ENCODE results near the gene TIAM1. TPM values are rescaled to one million over a fixed set of nuclear protein-coding genes. Genes with fewer than 3 reads are reported as not detected.

Gene TIAM1
- total RNA-seq, 1 donor from 2014 or later = 41.3 TPM

DNA sequence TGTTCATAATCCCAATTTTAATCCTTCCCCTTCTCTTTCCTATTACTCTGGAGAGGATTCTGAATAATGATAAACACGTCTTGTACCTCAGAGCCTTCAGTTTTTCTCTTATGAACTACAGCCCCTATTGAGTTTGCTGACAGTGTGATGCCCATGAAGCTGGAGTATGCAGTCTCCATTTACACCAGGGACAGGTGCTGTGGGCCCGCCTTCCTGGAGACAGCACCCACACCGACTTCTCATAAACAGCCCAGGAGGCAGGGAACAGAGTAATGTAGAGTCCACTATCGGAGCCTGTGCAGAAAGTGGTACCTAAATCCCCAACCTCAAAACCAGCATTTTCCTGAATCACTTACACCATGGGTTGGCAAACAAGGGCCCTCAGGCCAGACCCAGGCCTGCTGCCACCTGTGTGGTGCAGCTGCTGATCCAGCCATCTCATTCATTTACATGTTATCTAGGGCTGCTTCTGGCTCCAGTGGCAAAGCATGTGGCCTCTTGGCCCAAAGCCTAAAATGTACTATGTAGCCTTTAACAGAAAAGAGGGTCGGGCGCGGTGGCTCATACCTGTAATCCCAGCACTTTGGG, 210.7 kb downstream of the TIAM1 start:
- Histone ChIP-seq H3K36me3 (peaks cover 0 to 5% of the 10 kb centered on the region in 2 donors), H3K4me1 (no peaks in the 10 kb centered on the region), H3K27ac (no peak overlapping the region), H3K4me3 (no peak overlapping the region), H3K9me3 (no peaks in the 10 kb centered on the region), H3K27me3 (no peaks in the 10 kb centered on the region)
- intact Hi-C loops (cut with DNase I) = no loop called here
- no peak for DNase-seq (ENCODE audit: extremely low spot score in 2 of 2)
- no peak for TF ChIP-seq POLR2A (IDR thresholded peaks at IDR 0.05)
- TF ChIP-seq CTCF (IDR thresholded peaks at IDR 0.05) = no peak
- no peak for TF ChIP-seq POLR2AphosphoS5 (IDR thresholded peaks at IDR 0.05; ENCODE audit: insufficient read depth in 1 of 2, low read depth in 1 of 2)

DNA sequence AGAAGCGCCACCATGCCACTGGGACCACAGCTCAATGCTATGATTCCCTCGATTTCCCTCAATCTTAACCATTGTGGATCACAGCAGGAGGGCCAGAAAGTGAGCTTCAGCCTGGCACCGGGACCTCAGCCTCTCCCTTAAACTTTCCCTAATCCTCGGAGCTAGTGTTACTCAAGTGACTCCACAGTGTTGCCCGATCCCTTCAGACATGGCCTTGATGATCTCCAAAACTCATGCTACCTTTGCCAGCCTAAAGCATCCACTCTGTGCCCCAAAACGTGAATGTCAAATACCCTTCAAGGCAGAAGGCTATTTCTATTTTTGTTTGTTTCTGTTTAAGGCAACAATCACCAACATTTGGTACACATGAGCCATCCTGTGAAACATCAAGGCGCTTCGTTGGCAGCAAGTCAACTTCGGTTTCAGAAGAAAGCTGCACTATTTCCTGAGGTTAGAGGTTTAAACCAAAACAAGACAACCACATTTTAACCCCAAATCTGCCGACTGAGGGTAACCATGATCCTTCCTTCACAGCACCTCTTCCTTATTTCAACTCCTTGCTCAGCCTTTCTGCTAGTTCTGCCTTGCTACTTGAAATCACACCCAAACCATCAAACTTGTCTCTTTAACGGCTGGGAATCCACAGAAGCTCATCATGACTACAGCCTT, 211.4 kb downstream of the TIAM1 start:
- intact Hi-C loops (cut with DNase I) = no loop called here
- no peak overlapping the region for H3K27ac ChIP-seq
- H3K9me3 ChIP-seq = no peaks in the 10 kb centered on the region
- H3K4me1 ChIP-seq = no peaks in the 10 kb centered on the region
- no peaks in the 10 kb centered on the region for H3K27me3 ChIP-seq
- DNase-seq (ENCODE audit: extremely low spot score in 2 of 2) = no peak
- H3K36me3 ChIP-seq = peaks cover 0 to 5% of the 10 kb centered on the region in 2 donors
- TF ChIP-seq POLR2AphosphoS5 (IDR thresholded peaks at IDR 0.05; ENCODE audit: insufficient read depth in 1 of 2, low read depth in 1 of 2) = no peak
- no peak for TF ChIP-seq POLR2A (IDR thresholded peaks at IDR 0.05)
- no peak for TF ChIP-seq CTCF (IDR thresholded peaks at IDR 0.05)
- no peak overlapping the region for H3K4me3 ChIP-seq

GRCh38 chr21:31130821-31131220, 213.2 kb downstream of the TIAM1 start:
- no peak for DNase-seq (ENCODE audit: extremely low spot score in 2 of 2)
- Histone ChIP-seq H3K4me3 (no peak overlapping the region), H3K27me3 (no peaks in the 10 kb centered on the region), H3K4me1 (no peaks in the 10 kb centered on the region), H3K27ac (no peak overlapping the region), H3K36me3 (peaks cover 0 to 8% of the 10 kb centered on the region in 2 donors), H3K9me3 (no peaks in the 10 kb centered on the region)
- intact Hi-C loops (cut with DNase I) = no loop called here
- TF ChIP-seq POLR2A (IDR thresholded peaks at IDR 0.05) (no peak), CTCF (IDR thresholded peaks at IDR 0.05) (no peak), POLR2AphosphoS5 (IDR thresholded peaks at IDR 0.05; ENCODE audit: insufficient read depth in 1 of 2, low read depth in 1 of 2) (no peak)

DNA sequence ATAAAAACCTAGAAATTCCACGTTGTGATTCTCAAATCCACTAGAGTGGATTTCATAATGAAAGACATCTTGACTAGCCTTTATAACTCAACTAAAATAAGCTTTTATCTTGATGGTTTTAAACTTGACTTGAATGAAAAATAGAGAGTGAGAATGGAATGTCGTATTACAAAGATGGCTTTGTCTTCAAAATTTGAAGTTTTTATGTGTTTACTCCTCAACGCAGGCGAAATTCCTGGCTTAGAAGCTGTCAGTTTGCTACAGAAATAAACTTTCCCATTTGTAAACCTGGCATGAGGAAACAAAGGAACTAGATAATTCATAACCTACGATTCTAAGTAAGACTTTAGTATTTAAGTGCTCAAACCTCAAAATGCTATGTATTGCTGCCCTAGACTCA, 215.8 kb downstream of the TIAM1 start:
- Histone ChIP-seq H3K27me3 (no peaks in the 10 kb centered on the region), H3K36me3 (peaks cover 0 to 4% of the 10 kb centered on the region in 2 donors), H3K27ac (no peak overlapping the region), H3K9me3 (no peaks in the 10 kb centered on the region), H3K4me1 (no peaks in the 10 kb centered on the region), H3K4me3 (no peak overlapping the region)
- DNase-seq (ENCODE audit: extremely low spot score in 2 of 2) = no peak
- TF ChIP-seq POLR2A (IDR thresholded peaks at IDR 0.05) (no peak), POLR2AphosphoS5 (IDR thresholded peaks at IDR 0.05; ENCODE audit: insufficient read depth in 1 of 2, low read depth in 1 of 2) (no peak), CTCF (IDR thresholded peaks at IDR 0.05) (no peak)
- intact Hi-C loops (cut with DNase I) = no loop called here

DNA sequence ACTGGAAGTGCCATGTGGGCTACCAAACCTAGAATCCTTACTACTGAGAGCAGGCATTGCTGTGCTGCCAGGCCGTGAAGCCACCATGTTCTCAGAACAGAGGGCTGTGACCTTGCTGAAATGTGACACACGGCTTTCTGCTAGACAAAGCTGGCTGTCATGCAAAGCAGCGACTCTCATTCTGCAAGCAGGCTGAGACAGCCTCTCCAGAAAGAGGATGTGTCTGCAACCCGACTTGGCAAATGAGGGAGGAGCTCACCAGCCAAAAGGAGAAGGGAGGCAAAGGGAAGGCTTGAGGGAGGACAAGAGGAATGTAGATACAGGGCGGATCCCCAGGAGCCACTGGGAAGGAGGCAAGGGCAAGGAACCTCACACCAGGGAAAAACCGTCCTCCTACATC, 220.1 kb downstream of the TIAM1 start:
- DNase-seq (ENCODE audit: extremely low spot score in 2 of 2) = no peak
- Histone ChIP-seq H3K9me3 (no peaks in the 10 kb centered on the region), H3K36me3 (peaks cover 0 to 9% of the 10 kb centered on the region in 2 donors), H3K4me3 (no peak overlapping the region), H3K27ac (no peak overlapping the region), H3K4me1 (no peaks in the 10 kb centered on the region), H3K27me3 (no peaks in the 10 kb centered on the region)
- intact Hi-C loops (cut with DNase I) = no loop called here
- TF ChIP-seq POLR2AphosphoS5 (IDR thresholded peaks at IDR 0.05; ENCODE audit: insufficient read depth in 1 of 2, low read depth in 1 of 2) (no peak), POLR2A (IDR thresholded peaks at IDR 0.05) (no peak), CTCF (IDR thresholded peaks at IDR 0.05) (no peak)

All from vagina (tissue), 2 donors.